Caco-2 (cell line): ENCODE measurements around the gene CCDC50. TPM values are rescaled to one million over a fixed set of nuclear protein-coding genes. Genes with fewer than 3 reads are reported as not detected.
A peak's percentile ranks its signal among the peaks of the same experiment; 100 is the strongest.

Experiments used
- BruUV-seq: library from RNA; stranded (reverse); fragments of 400-500 nt; replicated peaks from 2 replicates; lab custom pipeline; 2021; lab: Mats Ljungman, UMichigan
- CTCF ChIA-PET: fragments of 300-600 bp; sonication (Branson Sonifier 250); formaldehyde crosslinking; loops from one replicate; lab custom pipeline; 2022; ENCODE audit warnings: antibody characterized with exemption; lab: Charles Lee
- POLR2A ChIA-PET: fragments of 300-600 bp; sonication (Branson Sonifier 250); formaldehyde crosslinking; loops from one replicate; lab custom pipeline; 2022; ENCODE audit warnings: antibody characterized with exemption; lab: Charles Lee
- DNase-seq, 2 experiments: peaks; one replicate each; pipeline versions ENCODE4 v3.0.0 to v3.0.0-alpha.2; 2020 to 2022
- H3K27me3 ChIP-seq: replicated peaks from 2 replicates; pipeline ENCODE4 v1.6.0; 2011; ENCODE audit warnings: low read length; ENCODE audit not compliant: control insufficient read depth, insufficient read depth
- H3K36me3 ChIP-seq: 2 replicates; pipeline ENCODE4 v1.5.1; 2011; ENCODE audit warnings: low read length; ENCODE audit not compliant: control insufficient read depth, insufficient read depth
- H3K4me1 ChIP-seq: fragments of 250-450 bp; sonication (Bioruptor Pico); 2 replicates; pipeline ENCODE4 v1.5.1; 2020; ENCODE audit warnings: mild to moderate bottlenecking
- H3K4me3 ChIP-seq: 2 replicates; pipeline ENCODE4 v1.5.1; 2011; ENCODE audit warnings: low read depth, mild to moderate bottlenecking, control low read depth, low read length
- H3K9me3 ChIP-seq: fragments of 250-450 bp; sonication (Bioruptor Pico); 2 replicates; pipeline ENCODE4 v1.5.1; 2020; ENCODE audit warnings: mild to moderate bottlenecking, moderate library complexity
- H3K27ac Mint-ChIP-seq: one replicate; pipeline ENCODE4 v1.8.0; 2022; ENCODE audit warnings: mixed read lengths; ENCODE audit not compliant: unreplicated experiment
- H3K27me3 Mint-ChIP-seq: one replicate; pipeline ENCODE4 v1.8.0; 2022; ENCODE audit warnings: mixed read lengths; ENCODE audit not compliant: insufficient read depth, unreplicated experiment
- H3K36me3 Mint-ChIP-seq: one replicate; pipeline ENCODE4 v1.8.0; 2022; ENCODE audit warnings: mild to moderate bottlenecking, mixed read lengths; ENCODE audit not compliant: insufficient read depth, unreplicated experiment
- H3K4me1 Mint-ChIP-seq: one replicate; pipeline ENCODE4 v1.8.0; 2022; ENCODE audit warnings: low read depth, mixed read lengths; ENCODE audit not compliant: unreplicated experiment
- H3K4me3 Mint-ChIP-seq: one replicate; pipeline ENCODE4 v1.8.0; 2022; ENCODE audit warnings: mild to moderate bottlenecking, moderate library complexity, mixed read lengths; ENCODE audit not compliant: unreplicated experiment
- H3K9me3 Mint-ChIP-seq: one replicate; pipeline ENCODE4 v1.8.0; 2022; ENCODE audit warnings: mixed read lengths; ENCODE audit not compliant: unreplicated experiment
- intact Hi-C: fragments of 100-400 bp; cut with micrococcal nuclease; formaldehyde crosslinking; loops from one replicate; pipeline ENCODE4 v1.10.0; 2022; ENCODE audit not compliant: unreplicated experiment
- total RNA-seq: library from RNA; stranded (reverse); gene quantifications from 2 replicates; pipeline ENCODE4 v1.2.3, GENCODE V29; 2022
- TF ChIP-seq, protein P1 (sequence below), 2 experiments: fragments of 200-600 bp in 1 of 2; IDR thresholded peaks; 1 replicate in 1 of 2; 2 replicates in 1 of 2; pipeline versions ENCODE4 v1.5.1 to v1.8.0; 2011 to 2022; ENCODE audit warnings: antibody characterized with exemption in 1 of 2, control low read depth in 1 of 2, inconsistent platforms in 1 of 2, low read depth in 1 of 2, low read length in 1 of 2, mild to moderate bottlenecking in 1 of 2, moderate library complexity in 1 of 2; ENCODE audit not compliant: insufficient read depth in 1 of 2, severe bottlenecking in 1 of 2, unreplicated experiment in 1 of 2

The CCDC50 gene
- total RNA-seq, 1 experiment from 2014 or later: 53.1 TPM

DNA sequence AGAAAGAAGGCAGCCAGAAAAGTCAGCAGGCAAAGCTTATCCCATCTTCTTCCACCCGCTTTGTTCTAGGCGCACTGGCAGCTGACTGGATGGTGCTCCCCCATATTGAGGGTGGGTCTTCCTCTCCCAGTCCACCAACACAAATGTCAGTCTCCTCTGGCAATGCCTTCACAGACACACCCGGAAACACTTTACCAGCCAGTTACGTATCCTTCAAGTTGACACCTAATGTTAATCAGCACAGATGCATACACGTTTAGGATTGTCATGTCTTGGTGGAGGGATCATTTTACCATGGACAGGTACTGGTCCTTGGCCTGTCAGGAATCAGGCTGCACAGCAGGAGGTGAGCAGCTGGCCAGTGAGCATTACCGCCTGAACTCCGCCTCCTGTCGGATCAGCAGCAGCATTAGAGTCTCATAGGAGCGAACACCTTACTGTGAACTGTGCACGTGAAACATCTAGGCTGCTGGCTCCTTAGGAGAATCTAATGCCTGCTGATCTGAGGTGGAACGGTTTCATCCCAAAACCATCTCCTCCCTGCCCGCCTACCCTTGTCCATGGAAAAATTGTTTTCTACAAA, 72.7 kb downstream of the CCDC50 start:
- Histone ChIP-seq H3K9me3 (no peaks in the 10 kb centered on the region), H3K27me3 (no peaks in the 10 kb centered on the region), H3K4me3 (no peak overlapping the region), H3K36me3 (no peaks in the 10 kb centered on the region), H3K4me1 (no peaks in the 10 kb centered on the region)
- no peak overlapping the region for H3K27ac Mint-ChIP-seq
- peak in 1 of 2 experiments; percentile 2 for DNase-seq
- H3K4me1 Mint-ChIP-seq: no peaks in the 10 kb centered on the region
- no peaks in the 10 kb centered on the region for H3K27me3 Mint-ChIP-seq
- no TSS peak for BruUV-seq
- TF ChIP-seq, protein P1, sequence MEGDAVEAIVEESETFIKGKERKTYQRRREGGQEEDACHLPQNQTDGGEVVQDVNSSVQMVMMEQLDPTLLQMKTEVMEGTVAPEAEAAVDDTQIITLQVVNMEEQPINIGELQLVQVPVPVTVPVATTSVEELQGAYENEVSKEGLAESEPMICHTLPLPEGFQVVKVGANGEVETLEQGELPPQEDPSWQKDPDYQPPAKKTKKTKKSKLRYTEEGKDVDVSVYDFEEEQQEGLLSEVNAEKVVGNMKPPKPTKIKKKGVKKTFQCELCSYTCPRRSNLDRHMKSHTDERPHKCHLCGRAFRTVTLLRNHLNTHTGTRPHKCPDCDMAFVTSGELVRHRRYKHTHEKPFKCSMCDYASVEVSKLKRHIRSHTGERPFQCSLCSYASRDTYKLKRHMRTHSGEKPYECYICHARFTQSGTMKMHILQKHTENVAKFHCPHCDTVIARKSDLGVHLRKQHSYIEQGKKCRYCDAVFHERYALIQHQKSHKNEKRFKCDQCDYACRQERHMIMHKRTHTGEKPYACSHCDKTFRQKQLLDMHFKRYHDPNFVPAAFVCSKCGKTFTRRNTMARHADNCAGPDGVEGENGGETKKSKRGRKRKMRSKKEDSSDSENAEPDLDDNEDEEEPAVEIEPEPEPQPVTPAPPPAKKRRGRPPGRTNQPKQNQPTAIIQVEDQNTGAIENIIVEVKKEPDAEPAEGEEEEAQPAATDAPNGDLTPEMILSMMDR (IDR thresholded peaks at IDR 0.05; ENCODE audit: insufficient read depth in 1 of 2, low read depth in 1 of 2, low read length in 1 of 2, severe bottlenecking in 1 of 2, unreplicated experiment in 1 of 2): no peak
- intact Hi-C loops: no loop called here
- H3K4me3 Mint-ChIP-seq: no peak overlapping the region
- POLR2A ChIA-PET: no interaction called here
- H3K36me3 Mint-ChIP-seq: peaks cover 5% of the 10 kb centered on the region
- CTCF ChIA-PET: no interaction called here
- H3K9me3 Mint-ChIP-seq: no peaks in the 10 kb centered on the region

GRCh38 chr3:191409791-191410359, 80.7 kb downstream of the CCDC50 start:
- TF ChIP-seq, protein P1 (IDR thresholded peaks at IDR 0.05; ENCODE audit: insufficient read depth in 1 of 2, low read depth in 1 of 2, low read length in 1 of 2, severe bottlenecking in 1 of 2, unreplicated experiment in 1 of 2): no peak
- Histone ChIP-seq H3K4me1 (no peaks in the 10 kb centered on the region), H3K4me3 (no peak overlapping the region), H3K9me3 (no peaks in the 10 kb centered on the region), H3K27me3 (no peaks in the 10 kb centered on the region), H3K36me3 (no peaks in the 10 kb centered on the region)
- Mint-ChIP-seq H3K36me3 (no peaks in the 10 kb centered on the region), H3K4me1 (no peaks in the 10 kb centered on the region), H3K4me3 (no peak overlapping the region), H3K27ac (no peak overlapping the region), H3K27me3 (no peaks in the 10 kb centered on the region), H3K9me3 (peaks cover 9% of the 10 kb centered on the region)
- DNase-seq: no peak
- CTCF ChIA-PET: no interaction called here
- BruUV-seq: no TSS peak
- intact Hi-C loops: loop anchor here (10.0 kb wide), 1 partner anchor 775 kb away; no protein-coding TSS in a partner anchor
- POLR2A ChIA-PET: no interaction called here

- no peak overlapping the region for H3K27ac Mint-ChIP-seq
- no peaks in the 10 kb centered on the region for H3K27me3 Mint-ChIP-seq
- no peaks in the 10 kb centered on the region for H3K27me3 ChIP-seq
- no peaks in the 10 kb centered on the region for H3K4me1 Mint-ChIP-seq
- no peak overlapping the region for H3K4me3 ChIP-seq
- no peaks in the 10 kb centered on the region for H3K36me3 ChIP-seq
- H3K4me3 Mint-ChIP-seq: no peak overlapping the region
- no peak for DNase-seq
- H3K9me3 ChIP-seq: no peaks in the 10 kb centered on the region
- ChIA-PET CTCF (no interaction called here), POLR2A (no interaction called here)
- peaks cover 4% of the 10 kb centered on the region for H3K9me3 Mint-ChIP-seq
- H3K36me3 Mint-ChIP-seq: no peaks in the 10 kb centered on the region
- no TSS peak for BruUV-seq
- TF ChIP-seq, protein P1 (IDR thresholded peaks at IDR 0.05; ENCODE audit: insufficient read depth in 1 of 2, low read depth in 1 of 2, low read length in 1 of 2, severe bottlenecking in 1 of 2, unreplicated experiment in 1 of 2): no peak
- intact Hi-C loops: loop anchor here (10.0 kb wide), 1 partner anchor 772 kb away; no protein-coding TSS in a partner anchor
- H3K4me1 ChIP-seq: no peaks in the 10 kb centered on the region
Observed at GRCh38 chr3:191412759-191413158, 83.6 kb downstream of the CCDC50 start.
